Measurements from ENCODE around the gene C11orf54. TPM values are rescaled to one million over a fixed set of nuclear protein-coding genes. Genes with fewer than 3 reads are reported as not detected.

The C11orf54 gene
- total RNA-seq: 19.7 and 23.6 TPM in 2 replicates

DNA sequence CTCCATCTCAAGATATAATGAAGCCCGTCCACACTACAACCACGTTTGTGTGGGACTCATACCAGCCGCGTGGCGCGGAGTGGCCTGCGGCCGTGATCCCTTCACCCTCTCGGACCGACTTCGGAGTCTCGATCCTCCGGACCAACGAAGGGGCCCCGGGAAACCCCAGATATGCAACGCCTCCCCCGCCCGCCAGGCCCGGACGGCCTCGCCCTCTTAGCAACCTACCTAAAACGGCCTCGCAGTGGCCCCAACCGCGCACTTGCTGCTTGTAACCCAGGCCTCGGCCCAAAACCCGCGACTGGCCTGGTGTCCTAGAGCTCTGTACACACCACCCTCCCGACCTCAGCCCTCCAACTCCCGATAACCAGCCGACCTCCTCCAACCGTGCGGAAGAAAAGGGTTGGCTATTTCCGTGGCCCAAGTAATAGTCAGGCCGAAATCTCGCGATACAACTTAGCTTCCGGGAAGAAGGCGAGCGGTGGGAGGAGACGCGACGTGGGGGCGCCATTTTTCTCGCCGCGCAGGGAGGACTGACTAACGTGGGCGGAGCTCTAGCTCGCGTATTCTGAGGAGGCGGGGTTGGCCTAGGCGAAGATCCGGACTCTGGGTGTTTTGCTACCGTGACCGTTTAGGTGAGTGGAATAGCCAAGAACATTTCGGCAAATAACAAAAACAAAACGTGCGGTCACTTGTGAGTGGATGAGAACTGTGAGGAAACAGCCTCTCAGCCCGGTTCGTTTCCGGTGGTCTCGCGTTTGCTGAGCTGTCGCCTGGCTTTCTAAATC, at the start of gene C11orf54, which contains the start of gene TAF1D:
Gene C11orf54 (plus strand): TSS at position 579 of the 788 bp plus-strand sequence. CDS start 5,722 bp downstream, outside the sequence.
Gene TAF1D (minus strand): TSS at position 402 of the 788 bp plus-strand sequence. CDS start 2,191 bp downstream, outside the sequence.
- H3K36me3 ChIP-seq (ENCODE audit: control insufficient read depth, insufficient read depth, low read length): peaks cover 7% of the 10 kb centered on the region
- no peak for FAIRE-seq
- H3K4me3 ChIP-seq (ENCODE audit: low read depth, low read length): peak within 1 kb of the TSS; percentile 74
- peak; percentile 93 for DNase-seq (ENCODE audit: low read depth)
- TF ChIP-seq, protein P1, sequence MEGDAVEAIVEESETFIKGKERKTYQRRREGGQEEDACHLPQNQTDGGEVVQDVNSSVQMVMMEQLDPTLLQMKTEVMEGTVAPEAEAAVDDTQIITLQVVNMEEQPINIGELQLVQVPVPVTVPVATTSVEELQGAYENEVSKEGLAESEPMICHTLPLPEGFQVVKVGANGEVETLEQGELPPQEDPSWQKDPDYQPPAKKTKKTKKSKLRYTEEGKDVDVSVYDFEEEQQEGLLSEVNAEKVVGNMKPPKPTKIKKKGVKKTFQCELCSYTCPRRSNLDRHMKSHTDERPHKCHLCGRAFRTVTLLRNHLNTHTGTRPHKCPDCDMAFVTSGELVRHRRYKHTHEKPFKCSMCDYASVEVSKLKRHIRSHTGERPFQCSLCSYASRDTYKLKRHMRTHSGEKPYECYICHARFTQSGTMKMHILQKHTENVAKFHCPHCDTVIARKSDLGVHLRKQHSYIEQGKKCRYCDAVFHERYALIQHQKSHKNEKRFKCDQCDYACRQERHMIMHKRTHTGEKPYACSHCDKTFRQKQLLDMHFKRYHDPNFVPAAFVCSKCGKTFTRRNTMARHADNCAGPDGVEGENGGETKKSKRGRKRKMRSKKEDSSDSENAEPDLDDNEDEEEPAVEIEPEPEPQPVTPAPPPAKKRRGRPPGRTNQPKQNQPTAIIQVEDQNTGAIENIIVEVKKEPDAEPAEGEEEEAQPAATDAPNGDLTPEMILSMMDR (IDR thresholded peaks at IDR 0.05; ENCODE audit: insufficient read depth, low read length, severe bottlenecking): no peak
- H3K27me3 ChIP-seq (ENCODE audit: control insufficient read depth, insufficient read depth, low read length): no peaks in the 10 kb centered on the region

DNA sequence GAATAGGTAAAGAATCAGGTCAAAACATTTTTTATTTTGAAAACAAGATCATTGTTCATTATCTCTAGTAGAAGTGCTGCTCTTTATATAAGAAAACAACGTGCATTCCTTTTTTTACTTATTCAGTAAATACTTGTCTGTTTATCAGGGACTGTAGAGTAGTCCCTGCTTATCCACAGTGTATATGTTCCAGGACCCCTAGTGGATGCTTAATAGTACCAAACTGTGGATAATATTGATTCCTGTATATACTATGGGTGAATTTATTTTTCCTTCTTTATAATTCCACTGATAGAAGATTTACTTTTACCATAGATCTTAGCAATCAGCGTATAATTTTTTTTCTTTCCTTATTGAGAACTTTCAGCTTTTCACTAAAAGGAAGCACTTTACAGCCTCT, 47.4 kb upstream of the C11orf54 start:
- DNase-seq (ENCODE audit: low read depth): no peak
- TF ChIP-seq, protein P1 (IDR thresholded peaks at IDR 0.05; ENCODE audit: insufficient read depth, low read length, severe bottlenecking): no peak
- Histone ChIP-seq H3K4me3 (ENCODE audit: low read depth, low read length) (no peak overlapping the region), H3K27me3 (ENCODE audit: control insufficient read depth, insufficient read depth, low read length) (no peaks in the 10 kb centered on the region), H3K36me3 (ENCODE audit: control insufficient read depth, insufficient read depth, low read length) (peaks cover 3% of the 10 kb centered on the region)
- FAIRE-seq: no peak

DNA sequence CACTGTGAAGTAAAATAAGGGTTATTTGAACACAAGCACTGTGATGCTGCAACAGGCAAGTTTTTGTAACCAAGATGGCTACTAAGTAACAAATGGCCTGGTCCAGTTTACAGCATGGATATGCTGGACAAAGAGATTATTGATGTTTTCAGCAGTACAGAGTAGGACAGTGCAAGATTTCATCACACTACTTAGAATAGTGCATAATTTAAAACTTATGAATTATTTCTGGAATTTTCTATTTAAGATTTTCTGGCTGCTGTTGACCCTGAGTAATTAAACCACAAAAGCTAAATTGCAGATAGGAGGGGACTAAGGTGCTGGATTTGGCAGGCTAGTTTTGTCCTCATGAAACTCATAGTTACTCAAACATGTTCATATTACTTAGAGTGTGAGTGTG, 46.9 kb upstream of the C11orf54 start:
- no peak overlapping the region for H3K4me3 ChIP-seq (ENCODE audit: low read depth, low read length)
- TF ChIP-seq, protein P1 (IDR thresholded peaks at IDR 0.05; ENCODE audit: insufficient read depth, low read length, severe bottlenecking): no peak
- H3K27me3 ChIP-seq (ENCODE audit: control insufficient read depth, insufficient read depth, low read length): no peaks in the 10 kb centered on the region
- peaks cover 3% of the 10 kb centered on the region for H3K36me3 ChIP-seq (ENCODE audit: control insufficient read depth, insufficient read depth, low read length)
- FAIRE-seq: no peak
- DNase-seq (ENCODE audit: low read depth): no peak

DNA sequence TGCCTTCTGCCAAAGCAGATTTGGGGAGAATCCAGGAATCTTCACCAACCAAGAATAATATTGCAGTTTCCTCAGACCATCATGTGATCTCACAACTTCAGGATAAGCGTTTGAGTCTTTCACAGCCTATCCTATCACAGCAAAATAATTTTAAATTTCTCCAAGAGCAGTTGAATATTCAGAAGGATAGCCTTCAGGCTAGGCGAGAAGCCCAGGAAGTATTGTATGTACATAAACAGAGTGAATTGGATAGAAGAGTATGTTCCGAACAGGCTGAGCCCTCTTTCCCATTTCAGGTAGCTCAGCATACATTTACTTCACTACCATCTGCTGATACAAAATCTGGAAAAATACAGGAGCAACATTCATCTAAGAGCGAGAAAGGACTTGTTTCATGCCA, 43.9 kb upstream of the C11orf54 start:
- no peaks in the 10 kb centered on the region for H3K27me3 ChIP-seq (ENCODE audit: control insufficient read depth, insufficient read depth, low read length)
- TF ChIP-seq, protein P1 (IDR thresholded peaks at IDR 0.05; ENCODE audit: insufficient read depth, low read length, severe bottlenecking): no peak
- H3K36me3 ChIP-seq (ENCODE audit: control insufficient read depth, insufficient read depth, low read length): peaks cover 3% of the 10 kb centered on the region
- DNase-seq (ENCODE audit: low read depth) (no peak), FAIRE-seq (no peak)
- no peak overlapping the region for H3K4me3 ChIP-seq (ENCODE audit: low read depth, low read length)

DNA sequence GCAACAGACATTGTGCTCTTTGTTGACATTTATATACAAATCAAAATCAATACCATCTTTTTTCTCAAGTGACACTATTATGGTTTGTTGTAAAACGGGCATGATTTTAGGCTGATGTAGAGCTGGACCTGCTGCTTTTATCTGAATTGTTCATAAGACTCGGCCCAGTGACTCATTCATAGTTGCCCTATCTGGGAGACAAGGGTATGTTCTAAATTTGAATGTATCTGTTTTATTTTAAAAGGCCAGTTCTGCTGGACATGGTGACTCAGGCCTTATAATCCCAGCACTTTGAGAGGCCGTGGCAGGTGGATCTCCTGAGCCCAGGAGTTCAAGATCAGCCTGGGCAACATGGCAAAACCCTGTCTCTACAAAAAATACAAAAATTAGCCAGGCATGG, 40.6 kb upstream of the C11orf54 start:
- Histone ChIP-seq H3K27me3 (ENCODE audit: control insufficient read depth, insufficient read depth, low read length) (no peaks in the 10 kb centered on the region), H3K4me3 (ENCODE audit: low read depth, low read length) (no peak overlapping the region), H3K36me3 (ENCODE audit: control insufficient read depth, insufficient read depth, low read length) (peaks cover 3% of the 10 kb centered on the region)
- no peak for DNase-seq (ENCODE audit: low read depth)
- no peak for FAIRE-seq
- TF ChIP-seq, protein P1 (IDR thresholded peaks at IDR 0.05; ENCODE audit: insufficient read depth, low read length, severe bottlenecking): no peak
